Activated T-cell treated with anti-CD3 and anti-CD28 coated beads, Interleukin-2, amount 50 U/mL, for 4 hours (primary cell): ENCODE data around the gene CBX6. TPM values are rescaled to one million over a fixed set of nuclear protein-coding genes. Genes with fewer than 3 reads are reported as not detected.

Experiments
- ATAC-seq, 2 donors: fragments of 200-7000 bp; cut with Tn5 transposase; one replicate each; pipeline ENCODE4 v1.10.0; 2021
- DNase-seq: peaks from one replicate; pipeline ENCODE4 v3.0.0-alpha.2; 2020
- H3K27me3 Mint-ChIP-seq: one replicate; pipeline ENCODE4 v1.8.0; 2021; ENCODE audit warnings: low read depth, mixed read lengths
- H3K36me3 Mint-ChIP-seq: one replicate; pipeline ENCODE4 v1.8.0; 2022; ENCODE audit warnings: mixed read lengths; ENCODE audit not compliant: insufficient read depth
- H3K4me1 Mint-ChIP-seq: one replicate; pipeline ENCODE4 v1.8.0; 2021; ENCODE audit warnings: low read depth, mixed read lengths
- H3K4me3 Mint-ChIP-seq: one replicate; pipeline ENCODE4 v1.8.0; 2021; ENCODE audit warnings: mild to moderate bottlenecking, moderate library complexity, mixed read lengths
- H3K9me3 Mint-ChIP-seq: one replicate; pipeline ENCODE4 v1.8.0; 2021; ENCODE audit warnings: mixed read lengths
- total RNA-seq, 3 donors: library from RNA; stranded (reverse); gene quantifications; one replicate each; pipeline ENCODE4 v1.2.1, GENCODE V29; 2021

Gene CBX6
- total RNA-seq, 3 donors from 2014 or later = 192 to 225 (median 207) TPM

- ATAC-seq (peak; percentile 36 to 41), DNase-seq (peak; percentile 85)
- peaks cover 45% of the 10 kb centered on the region for H3K4me1 Mint-ChIP-seq
- no peaks in the 10 kb centered on the region for H3K9me3 Mint-ChIP-seq
- H3K4me3 Mint-ChIP-seq = peak overlapping the region; percentile 24
- no peaks in the 10 kb centered on the region for H3K27me3 Mint-ChIP-seq
- peaks cover 14% of the 10 kb centered on the region for H3K36me3 Mint-ChIP-seq
Measured at GRCh38 chr22:38868886-38869381, 3.1 kb downstream of the CBX6 start.

GRCh38 chr22:38868286-38868721 lies 3.7 kb downstream of the CBX6 start:
- DNase-seq (no peak), ATAC-seq (no peak)
- peak overlapping the region; percentile 37 for H3K4me3 Mint-ChIP-seq
- H3K27me3 Mint-ChIP-seq = no peaks in the 10 kb centered on the region
- no peaks in the 10 kb centered on the region for H3K9me3 Mint-ChIP-seq
- H3K4me1 Mint-ChIP-seq = peaks cover 39% of the 10 kb centered on the region
- H3K36me3 Mint-ChIP-seq = peaks cover 14% of the 10 kb centered on the region

GRCh38 chr22:38867471-38868285 lies 4.3 kb downstream of the CBX6 start:
- Mint-ChIP-seq H3K9me3 (no peaks in the 10 kb centered on the region), H3K27me3 (no peaks in the 10 kb centered on the region), H3K36me3 (peaks cover 14% of the 10 kb centered on the region), H3K4me1 (peaks cover 37% of the 10 kb centered on the region), H3K4me3 (no peak overlapping the region)
- no peak for ATAC-seq
- DNase-seq = no peak

- H3K9me3 Mint-ChIP-seq = no peaks in the 10 kb centered on the region
Measured at GRCh38 chr22:38867124-38867455, 4.9 kb downstream of the CBX6 start.

GRCh38 chr22:38866399-38867123 lies 5.5 kb downstream of the CBX6 start:
- Mint-ChIP-seq H3K9me3 (no peaks in the 10 kb centered on the region), H3K4me3 (no peak overlapping the region), H3K36me3 (peaks cover 14% of the 10 kb centered on the region), H3K4me1 (peaks cover 33% of the 10 kb centered on the region), H3K27me3 (no peaks in the 10 kb centered on the region)
- DNase-seq = no peak
- no peak for ATAC-seq

More at GRCh38 chr22:38867124-38867455, 4.9 kb downstream of the CBX6 start:
- Mint-ChIP-seq H3K27me3 (no peaks in the 10 kb centered on the region), H3K4me1 (peaks cover 33% of the 10 kb centered on the region), H3K4me3 (no peak overlapping the region), H3K36me3 (peaks cover 14% of the 10 kb centered on the region)
- no peak for DNase-seq
- no peak for ATAC-seq

GRCh38 chr22:38866024-38866398 lies 6.0 kb downstream of the CBX6 start:
- H3K36me3 Mint-ChIP-seq = peaks cover 14% of the 10 kb centered on the region
- no peaks in the 10 kb centered on the region for H3K9me3 Mint-ChIP-seq
- H3K4me1 Mint-ChIP-seq = peaks cover 32% of the 10 kb centered on the region
- ATAC-seq (no peak), DNase-seq (no peak)
- H3K4me3 Mint-ChIP-seq = no peak overlapping the region
- H3K27me3 Mint-ChIP-seq = no peaks in the 10 kb centered on the region

GRCh38 chr22:38865201-38866023 lies 6.6 kb downstream of the CBX6 start:
- no peak for DNase-seq

GRCh38 chr22:38864361-38865191 lies 7.4 kb downstream of the CBX6 start:
- no peaks in the 10 kb centered on the region for H3K9me3 Mint-ChIP-seq
- H3K4me3 Mint-ChIP-seq = no peak overlapping the region
- H3K27me3 Mint-ChIP-seq = no peaks in the 10 kb centered on the region
- peaks cover 4% of the 10 kb centered on the region for H3K36me3 Mint-ChIP-seq
- H3K4me1 Mint-ChIP-seq = peaks cover 19% of the 10 kb centered on the region
- DNase-seq (no peak), ATAC-seq (no peak)

More at GRCh38 chr22:38865201-38866023, 6.6 kb downstream of the CBX6 start:
- no peak overlapping the region for H3K4me3 Mint-ChIP-seq
- H3K27me3 Mint-ChIP-seq = no peaks in the 10 kb centered on the region
- peaks cover 27% of the 10 kb centered on the region for H3K4me1 Mint-ChIP-seq
- no peak for ATAC-seq
- H3K36me3 Mint-ChIP-seq = peaks cover 11% of the 10 kb centered on the region
- no peaks in the 10 kb centered on the region for H3K9me3 Mint-ChIP-seq

- H3K4me1 Mint-ChIP-seq = peaks cover 10% of the 10 kb centered on the region
Measured at GRCh38 chr22:38863531-38864131, 8.4 kb downstream of the CBX6 start.

GRCh38 chr22:38862375-38863329 lies 9.4 kb downstream of the CBX6 start:
- H3K4me1 Mint-ChIP-seq = peaks cover 4% of the 10 kb centered on the region
- ATAC-seq = no peak
- peaks cover under 1% of the 10 kb centered on the region for H3K27me3 Mint-ChIP-seq
- no peak for DNase-seq
- no peak overlapping the region for H3K4me3 Mint-ChIP-seq
- H3K9me3 Mint-ChIP-seq = no peaks in the 10 kb centered on the region
- peaks cover 2% of the 10 kb centered on the region for H3K36me3 Mint-ChIP-seq

More at GRCh38 chr22:38863531-38864131, 8.4 kb downstream of the CBX6 start:
- no peak for DNase-seq
- no peaks in the 10 kb centered on the region for H3K27me3 Mint-ChIP-seq
- peaks cover 4% of the 10 kb centered on the region for H3K36me3 Mint-ChIP-seq
- H3K4me3 Mint-ChIP-seq = no peak overlapping the region
- no peak for ATAC-seq
- no peaks in the 10 kb centered on the region for H3K9me3 Mint-ChIP-seq

GRCh38 chr22:38861927-38862326 lies 10.1 kb downstream of the CBX6 start:
- no peak for ATAC-seq
- Mint-ChIP-seq H3K4me1 (peaks cover 4% of the 10 kb centered on the region), H3K27me3 (peaks cover 3% of the 10 kb centered on the region), H3K36me3 (peaks cover 2% of the 10 kb centered on the region), H3K4me3 (no peak overlapping the region), H3K9me3 (no peaks in the 10 kb centered on the region)
- DNase-seq = no peak

GRCh38 chr22:38861170-38861876 lies 10.7 kb downstream of the CBX6 start:
- no peak for DNase-seq
- ATAC-seq = no peak
- no peaks in the 10 kb centered on the region for H3K9me3 Mint-ChIP-seq
- peaks cover 4% of the 10 kb centered on the region for H3K4me1 Mint-ChIP-seq
- peaks cover 3% of the 10 kb centered on the region for H3K27me3 Mint-ChIP-seq
- H3K36me3 Mint-ChIP-seq = peaks cover 2% of the 10 kb centered on the region
- no peak overlapping the region for H3K4me3 Mint-ChIP-seq
